ENCODE results near the gene USP54.
A peak's percentile ranks its signal among the peaks of the same experiment; 100 is the strongest.

Gene USP54

DNA sequence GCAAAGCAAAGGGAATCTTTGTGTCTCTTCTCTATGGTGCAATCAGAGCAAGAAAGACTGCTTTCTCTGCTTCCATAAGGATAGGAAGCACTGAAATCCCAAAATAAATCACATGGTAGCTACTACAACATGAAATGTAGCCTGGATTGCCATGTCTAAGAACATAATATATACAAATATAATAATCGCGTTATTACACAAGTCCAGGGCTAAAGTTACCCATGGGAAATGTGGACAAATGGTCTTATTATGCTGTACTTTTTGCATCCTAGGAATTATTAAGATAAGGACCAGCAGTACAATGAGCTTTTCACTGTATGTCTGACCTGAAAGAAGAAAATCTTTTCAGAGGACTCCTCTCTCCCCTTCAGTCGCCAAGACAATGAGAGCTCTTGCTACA lies 71.8 kb downstream of the USP54 start:
- H3K27ac ChIP-seq (ENCODE audit: low read depth, low read length) = no peak overlapping the region
- no peak overlapping the region for H3K9ac ChIP-seq (ENCODE audit: low read depth, low read length)
- no peaks in the 10 kb centered on the region for H3K4me1 ChIP-seq (ENCODE audit: control insufficient read depth, insufficient read depth, low read length)
- no peak overlapping the region for H3K4me3 ChIP-seq (ENCODE audit: low read depth, low read length)
- no peaks in the 10 kb centered on the region for H3K27me3 ChIP-seq (ENCODE audit: control insufficient read depth, insufficient read depth, low read length)
- H3K9me3 ChIP-seq (ENCODE audit: control insufficient read depth, insufficient read depth, low read length) = no peaks in the 10 kb centered on the region
- H3K36me3 ChIP-seq (ENCODE audit: control insufficient read depth, insufficient read depth, low read length) = peaks cover 83% of the 10 kb centered on the region

DNA sequence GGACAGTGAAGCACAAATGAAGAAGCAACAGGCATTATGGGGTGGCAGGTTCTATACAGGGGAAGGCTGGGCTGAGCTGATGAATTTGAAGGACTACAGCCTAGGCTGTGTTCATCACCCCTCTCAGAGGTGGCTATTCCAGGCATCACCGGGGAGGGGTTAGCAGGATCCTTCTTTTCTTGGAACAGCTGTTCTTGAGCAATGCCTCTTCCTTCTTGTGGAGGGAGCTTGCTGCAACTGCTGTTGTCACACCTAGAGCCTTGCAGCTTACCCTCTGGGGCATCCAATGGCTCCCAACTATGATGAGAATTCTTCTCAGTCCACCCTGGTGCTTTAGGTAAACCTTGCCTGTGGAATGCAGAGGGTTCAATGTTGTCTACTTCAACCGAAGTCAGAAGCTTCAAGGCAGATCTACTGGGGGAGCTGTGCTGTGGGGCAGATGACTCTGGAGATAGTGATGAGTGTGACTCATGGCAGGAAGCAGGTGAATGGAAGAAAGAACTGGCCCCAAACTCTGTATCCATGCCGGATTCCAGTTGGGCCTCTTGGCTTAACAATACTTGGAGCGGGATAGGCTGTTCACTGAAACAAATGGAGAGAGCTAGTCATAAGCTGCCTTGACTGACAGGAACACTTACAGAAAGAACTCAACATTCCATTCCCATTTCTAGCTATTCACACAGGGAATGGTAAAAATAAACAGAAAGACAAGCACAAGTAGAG lies 73.8 kb downstream of the USP54 start:
- Histone ChIP-seq H3K27ac (ENCODE audit: low read depth, low read length) (no peak overlapping the region), H3K36me3 (ENCODE audit: control insufficient read depth, insufficient read depth, low read length) (peaks cover 70% of the 10 kb centered on the region)

DNA sequence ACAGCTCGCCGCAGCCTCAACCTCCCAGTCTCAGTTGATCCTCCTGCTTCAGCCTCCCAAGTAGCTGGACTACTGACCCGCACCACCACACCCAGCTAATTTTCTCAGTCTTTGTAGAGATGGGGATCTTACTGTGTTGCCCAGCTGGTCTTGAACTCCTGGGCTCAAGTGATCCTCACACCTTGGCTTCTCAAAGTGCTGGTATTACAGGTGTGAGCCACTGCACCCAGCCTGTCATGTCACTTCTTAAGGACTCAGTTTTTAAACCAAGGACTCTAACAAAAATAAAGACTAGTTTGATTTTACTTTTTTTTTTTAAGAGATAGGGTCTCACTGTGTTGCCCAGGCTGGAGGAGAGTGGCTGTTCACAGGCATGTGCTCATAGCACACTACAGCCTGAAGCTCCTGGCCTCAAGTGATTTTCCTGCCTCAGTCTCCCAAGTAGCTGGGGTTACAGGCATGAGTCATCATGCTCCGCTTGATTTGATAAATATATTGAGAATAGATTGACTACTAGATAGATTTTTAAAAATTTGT lies 78.9 kb downstream of the USP54 start:
- H3K36me3 ChIP-seq (ENCODE audit: control insufficient read depth, insufficient read depth, low read length) = peaks cover 20% of the 10 kb centered on the region
- no peaks in the 10 kb centered on the region for H3K9me3 ChIP-seq (ENCODE audit: control insufficient read depth, insufficient read depth, low read length)
- no peak overlapping the region for H3K9ac ChIP-seq (ENCODE audit: low read depth, low read length)
- H3K27ac ChIP-seq (ENCODE audit: low read depth, low read length) = no peak overlapping the region
- H3K4me3 ChIP-seq (ENCODE audit: low read depth, low read length) = no peak overlapping the region
- no peaks in the 10 kb centered on the region for H3K4me1 ChIP-seq (ENCODE audit: control insufficient read depth, insufficient read depth, low read length)
- H3K27me3 ChIP-seq (ENCODE audit: control insufficient read depth, insufficient read depth, low read length) = no peaks in the 10 kb centered on the region

More for the DNA sequence above, 73.8 kb downstream of the USP54 start:
- Histone ChIP-seq H3K4me3 (ENCODE audit: low read depth, low read length) (no peak overlapping the region), H3K9me3 (ENCODE audit: control insufficient read depth, insufficient read depth, low read length) (no peaks in the 10 kb centered on the region), H3K9ac (ENCODE audit: low read depth, low read length) (no peak overlapping the region), H3K27me3 (ENCODE audit: control insufficient read depth, insufficient read depth, low read length) (no peaks in the 10 kb centered on the region), H3K4me1 (ENCODE audit: control insufficient read depth, insufficient read depth, low read length) (no peaks in the 10 kb centered on the region)

DNA sequence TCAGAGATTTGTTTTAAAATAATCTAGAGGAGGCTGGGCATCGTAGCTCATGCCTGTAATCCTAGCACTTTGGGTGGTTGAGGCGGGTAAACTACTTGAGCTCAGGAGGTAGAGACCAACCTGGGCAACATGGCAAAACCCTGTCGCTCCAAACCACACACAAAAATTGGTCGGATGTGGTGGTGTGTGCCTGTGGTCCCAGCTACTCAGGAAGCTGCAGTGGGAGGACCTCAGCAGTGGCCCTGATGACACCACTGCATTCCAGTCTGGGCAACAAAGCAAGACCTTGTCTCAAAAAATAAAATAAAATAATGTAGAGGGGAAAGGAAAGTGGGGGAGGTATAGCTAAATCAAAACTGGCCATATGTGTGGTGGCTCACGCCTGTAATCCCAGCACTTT lies 81.4 kb downstream of the USP54 start:
- Histone ChIP-seq H3K4me1 (ENCODE audit: control insufficient read depth, insufficient read depth, low read length) (peaks cover 14% of the 10 kb centered on the region), H3K4me3 (ENCODE audit: low read depth, low read length) (no peak overlapping the region), H3K9ac (ENCODE audit: low read depth, low read length) (no peak overlapping the region), H3K27me3 (ENCODE audit: control insufficient read depth, insufficient read depth, low read length) (no peaks in the 10 kb centered on the region), H3K9me3 (ENCODE audit: control insufficient read depth, insufficient read depth, low read length) (no peaks in the 10 kb centered on the region), H3K36me3 (ENCODE audit: control insufficient read depth, insufficient read depth, low read length) (peaks cover 7% of the 10 kb centered on the region), H3K27ac (ENCODE audit: low read depth, low read length) (no peak overlapping the region)

DNA sequence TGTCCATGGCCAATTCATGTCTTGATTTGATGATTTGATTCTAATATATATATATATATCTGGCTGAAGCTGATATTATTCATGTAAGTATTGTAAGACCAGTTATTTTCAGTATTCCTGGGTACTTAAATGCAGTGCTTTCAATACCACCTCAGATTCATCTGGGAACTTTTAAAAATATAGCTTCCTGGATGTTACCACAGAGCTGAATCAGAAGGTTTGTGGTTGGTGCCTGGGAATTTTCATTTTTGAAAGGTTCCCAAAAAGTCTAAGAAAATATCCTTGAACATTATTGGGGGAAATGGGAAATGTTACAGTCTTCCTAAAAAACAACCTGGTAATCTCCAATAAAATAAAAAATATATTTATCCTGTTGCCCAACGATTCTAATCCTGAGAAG lies 84.7 kb downstream of the USP54 start:
- H3K27me3 ChIP-seq (ENCODE audit: control insufficient read depth, insufficient read depth, low read length) = no peaks in the 10 kb centered on the region
- H3K9ac ChIP-seq (ENCODE audit: low read depth, low read length) = no peak overlapping the region
- H3K4me3 ChIP-seq (ENCODE audit: low read depth, low read length) = peak overlapping the region; percentile 44; the same call in 1 of the 2 replicates
- H3K27ac ChIP-seq (ENCODE audit: low read depth, low read length) = peak overlapping the region; percentile 68
- H3K4me1 ChIP-seq (ENCODE audit: control insufficient read depth, insufficient read depth, low read length) = peaks cover 14% of the 10 kb centered on the region
- H3K36me3 ChIP-seq (ENCODE audit: control insufficient read depth, insufficient read depth, low read length) = peaks cover 28% of the 10 kb centered on the region
- H3K9me3 ChIP-seq (ENCODE audit: control insufficient read depth, insufficient read depth, low read length) = no peaks in the 10 kb centered on the region

DNA sequence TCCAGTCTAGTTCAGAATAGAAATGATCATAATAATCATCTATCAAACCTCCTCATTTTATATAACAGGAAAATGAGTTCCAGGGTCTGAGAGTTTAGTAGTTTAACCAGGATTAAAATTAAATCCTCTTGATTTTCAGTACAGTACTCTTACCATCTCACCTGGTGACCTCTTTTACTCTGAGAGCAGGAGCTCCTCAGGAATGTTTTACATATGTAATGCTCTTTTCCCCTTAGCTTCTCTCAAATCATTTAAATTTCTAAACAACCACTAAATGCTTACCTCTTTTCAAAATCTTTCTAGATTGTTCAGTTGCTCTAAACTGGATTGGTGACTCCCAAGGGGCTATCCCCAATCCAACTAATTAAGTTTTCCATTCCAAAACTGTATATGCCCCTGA lies 85.1 kb downstream of the USP54 start:
- H3K36me3 ChIP-seq (ENCODE audit: control insufficient read depth, insufficient read depth, low read length) = peaks cover 28% of the 10 kb centered on the region
- H3K9ac ChIP-seq (ENCODE audit: low read depth, low read length) = peak overlapping the region; percentile 54; the same call in 1 of the 2 replicates
- peak overlapping the region; percentile 68 for H3K27ac ChIP-seq (ENCODE audit: low read depth, low read length)
- peak overlapping the region; percentile 44 for H3K4me3 ChIP-seq (ENCODE audit: low read depth, low read length)
- peaks cover 14% of the 10 kb centered on the region for H3K4me1 ChIP-seq (ENCODE audit: control insufficient read depth, insufficient read depth, low read length)
- no peaks in the 10 kb centered on the region for H3K9me3 ChIP-seq (ENCODE audit: control insufficient read depth, insufficient read depth, low read length)
- no peaks in the 10 kb centered on the region for H3K27me3 ChIP-seq (ENCODE audit: control insufficient read depth, insufficient read depth, low read length)

DNA sequence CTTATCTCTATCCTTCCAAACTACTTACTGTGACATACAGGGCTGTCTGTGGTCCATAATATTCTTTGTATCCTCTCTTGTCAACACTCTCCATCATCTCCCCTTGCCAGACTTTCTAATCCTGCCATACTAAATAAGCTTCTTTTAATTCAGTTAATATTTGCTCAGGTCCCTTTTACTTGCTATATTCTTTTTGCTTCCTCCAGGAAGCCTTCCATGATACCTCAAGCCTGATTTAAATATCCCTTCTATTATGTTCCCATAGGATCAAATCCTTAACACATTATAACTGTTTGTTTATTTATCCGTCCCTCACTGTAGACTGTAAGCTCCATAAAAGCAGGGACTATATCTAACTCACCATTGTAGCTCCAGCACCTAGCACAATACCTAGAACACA lies 88.1 kb downstream of the USP54 start:
- peaks cover 14% of the 10 kb centered on the region for H3K4me1 ChIP-seq (ENCODE audit: control insufficient read depth, insufficient read depth, low read length)
- no peak overlapping the region for H3K27ac ChIP-seq (ENCODE audit: low read depth, low read length)
- H3K9me3 ChIP-seq (ENCODE audit: control insufficient read depth, insufficient read depth, low read length) = no peaks in the 10 kb centered on the region
- no peak overlapping the region for H3K4me3 ChIP-seq (ENCODE audit: low read depth, low read length)
- no peaks in the 10 kb centered on the region for H3K27me3 ChIP-seq (ENCODE audit: control insufficient read depth, insufficient read depth, low read length)
- peaks cover 55% of the 10 kb centered on the region for H3K36me3 ChIP-seq (ENCODE audit: control insufficient read depth, insufficient read depth, low read length)
- no peak overlapping the region for H3K9ac ChIP-seq (ENCODE audit: low read depth, low read length)

DNA sequence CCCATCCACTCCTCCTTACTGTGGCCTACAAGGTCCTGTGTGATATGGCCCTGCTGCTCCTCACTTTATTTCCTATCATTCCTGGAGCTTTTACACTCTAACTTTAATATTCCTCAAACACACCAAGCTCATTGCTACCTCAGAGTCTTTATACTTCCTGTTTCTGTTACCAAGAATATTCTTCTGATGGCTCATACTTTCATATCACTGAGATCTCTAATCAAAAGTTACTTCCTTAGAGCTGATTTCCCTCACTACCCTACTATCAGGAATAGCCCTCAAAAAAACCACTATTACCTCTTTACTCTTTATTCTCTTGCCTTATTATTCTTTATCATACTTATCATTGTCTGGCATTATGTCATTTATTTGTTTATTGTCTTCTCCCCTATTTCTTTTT lies 89.5 kb downstream of the USP54 start:
- H3K4me3 ChIP-seq (ENCODE audit: low read depth, low read length) = no peak overlapping the region
- no peak overlapping the region for H3K9ac ChIP-seq (ENCODE audit: low read depth, low read length)
- H3K27ac ChIP-seq (ENCODE audit: low read depth, low read length) = no peak overlapping the region
- no peaks in the 10 kb centered on the region for H3K27me3 ChIP-seq (ENCODE audit: control insufficient read depth, insufficient read depth, low read length)
- H3K36me3 ChIP-seq (ENCODE audit: control insufficient read depth, insufficient read depth, low read length) = peaks cover 60% of the 10 kb centered on the region
- no peaks in the 10 kb centered on the region for H3K9me3 ChIP-seq (ENCODE audit: control insufficient read depth, insufficient read depth, low read length)
- H3K4me1 ChIP-seq (ENCODE audit: control insufficient read depth, insufficient read depth, low read length) = peaks cover 11% of the 10 kb centered on the region

DNA sequence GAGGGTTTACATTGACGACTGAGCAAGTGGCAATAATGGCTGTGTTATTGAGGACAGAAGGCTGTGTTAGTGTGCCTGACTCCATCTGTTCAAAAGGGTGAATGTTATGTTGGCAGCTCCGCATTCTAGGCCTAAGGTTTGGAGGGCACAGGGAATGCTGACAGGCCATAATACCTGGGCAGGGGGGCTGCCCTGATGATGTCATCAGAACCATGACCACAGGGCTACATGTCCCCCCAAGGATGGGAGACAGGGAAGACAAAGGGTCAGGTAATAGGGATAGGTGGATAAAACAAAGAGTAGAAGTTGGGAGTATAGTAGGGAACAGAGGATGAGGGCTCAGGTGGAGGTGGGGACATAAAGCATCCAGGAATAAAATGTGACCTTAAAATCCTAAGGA lies 93.5 kb downstream of the USP54 start:
- Histone ChIP-seq H3K36me3 (ENCODE audit: control insufficient read depth, insufficient read depth, low read length) (peaks cover 34% of the 10 kb centered on the region), H3K4me3 (ENCODE audit: low read depth, low read length) (no peak overlapping the region), H3K4me1 (ENCODE audit: control insufficient read depth, insufficient read depth, low read length) (peaks cover 12% of the 10 kb centered on the region; the same call in 1 of the 2 replicates), H3K27ac (ENCODE audit: low read depth, low read length) (no peak overlapping the region), H3K27me3 (ENCODE audit: control insufficient read depth, insufficient read depth, low read length) (no peaks in the 10 kb centered on the region), H3K9ac (ENCODE audit: low read depth, low read length) (no peak overlapping the region), H3K9me3 (ENCODE audit: control insufficient read depth, insufficient read depth, low read length) (no peaks in the 10 kb centered on the region)

DNA sequence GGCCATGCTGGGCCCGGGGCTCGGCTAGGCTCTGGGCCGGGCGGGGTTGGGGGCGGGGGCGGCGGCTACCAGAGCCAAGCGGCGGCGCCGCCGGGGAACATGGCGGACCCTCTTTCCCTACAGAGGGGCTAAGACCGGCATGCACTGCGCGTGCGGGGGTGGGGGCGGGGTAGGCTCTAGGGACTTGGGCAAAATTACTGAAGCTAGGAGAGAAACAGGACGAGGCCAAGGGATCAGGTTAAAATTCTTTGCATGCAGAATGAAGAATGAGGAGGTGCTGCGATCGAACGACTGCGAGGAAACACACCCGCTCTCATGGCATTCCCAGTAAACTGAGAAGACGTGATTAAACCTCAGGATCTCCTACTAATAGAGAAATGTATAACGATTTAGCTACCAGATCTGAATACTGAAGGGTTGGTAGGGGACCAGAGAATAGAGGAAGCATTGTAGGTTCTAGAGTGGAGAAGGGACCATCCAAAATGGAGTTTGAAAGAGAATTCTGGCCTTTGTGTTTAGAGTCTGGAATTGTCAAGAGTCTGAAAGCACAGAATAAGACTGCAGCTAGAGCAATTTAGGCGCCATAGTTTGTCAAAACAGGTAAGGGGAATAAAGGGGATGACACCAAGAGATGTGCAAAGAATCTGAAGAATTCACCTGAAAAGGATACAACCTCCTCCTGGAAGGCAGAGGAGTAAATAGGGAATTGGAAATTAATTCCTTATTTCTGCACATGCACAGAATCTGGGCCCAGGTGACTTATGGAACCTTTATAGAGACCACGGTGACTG lies 95.1 kb downstream of the USP54 start, which contains the start of gene PPP3CB:
TSS of gene PPP3CB (minus strand) at position 141 of the 791 bp plus-strand sequence. CDS start at position 6, 135 bp downstream.
- peaks cover 12% of the 10 kb centered on the region; the same call in 1 of the 2 replicates for H3K4me1 ChIP-seq (ENCODE audit: control insufficient read depth, insufficient read depth, low read length)
- peak within 1 kb of the TSS; percentile 95 for H3K27ac ChIP-seq (ENCODE audit: low read depth, low read length)
- no peaks in the 10 kb centered on the region for H3K9me3 ChIP-seq (ENCODE audit: control insufficient read depth, insufficient read depth, low read length)

More for the DNA sequence above, 95.1 kb downstream of the USP54 start, which contains the start of gene PPP3CB:
- Histone ChIP-seq H3K27me3 (ENCODE audit: control insufficient read depth, insufficient read depth, low read length) (no peaks in the 10 kb centered on the region), H3K4me3 (ENCODE audit: low read depth, low read length) (peak within 1 kb of the TSS; percentile 99), H3K9ac (ENCODE audit: low read depth, low read length) (peak within 1 kb of the TSS; percentile 83), H3K36me3 (ENCODE audit: control insufficient read depth, insufficient read depth, low read length) (peaks cover 32% of the 10 kb centered on the region)
